ENCODE data around the gene HOXD13. TPM values are rescaled to one million over a fixed set of nuclear protein-coding genes. Genes with fewer than 3 reads are reported as not detected.

Gene HOXD13
- polyA plus RNA-seq, 2 of the 4 experiments (the other 2 are of a cell fraction), result 0.13 to 0.35 TPM

DNA sequence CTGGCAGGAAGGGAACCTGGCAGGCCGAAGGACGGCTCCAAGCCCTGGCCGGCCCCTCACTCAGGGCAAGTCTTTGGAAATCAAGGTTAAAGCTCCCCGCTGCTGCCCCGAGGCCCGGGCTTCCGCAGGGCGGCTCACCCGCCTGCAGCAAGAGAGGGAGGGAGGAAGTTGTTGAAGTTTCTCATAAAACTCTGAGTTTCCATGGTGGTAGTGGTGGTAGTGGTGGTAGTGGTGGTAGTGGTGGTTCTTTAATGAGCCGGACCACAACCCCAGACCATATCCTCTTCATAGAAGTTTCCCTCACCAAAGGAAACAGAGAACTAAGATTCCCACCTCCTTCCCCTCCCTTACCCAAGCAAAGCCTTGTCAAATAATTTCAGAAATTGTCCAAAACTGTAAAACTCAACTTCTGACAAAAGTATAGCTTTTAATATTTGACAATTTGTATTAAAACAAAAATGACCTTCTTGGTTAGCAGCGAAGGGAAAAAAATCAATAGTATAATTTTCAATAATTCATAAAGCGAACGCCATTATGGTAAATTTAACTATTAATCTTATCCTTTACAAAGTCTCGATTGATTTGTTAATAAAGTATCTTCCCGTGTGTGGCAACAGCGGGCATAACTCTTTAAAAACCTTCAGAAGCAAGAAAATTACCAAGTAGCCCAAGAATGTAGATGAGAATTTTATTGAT lies 22.6 kb downstream of the HOXD13 start:
- Histone ChIP-seq H3K4me3 (no peak overlapping the region), H3K4me1 (peaks cover 3% of the 10 kb centered on the region; the same call in 1 of the 3 replicates), H3K9me3 (no peaks in the 10 kb centered on the region), H3K4me2 (no peak overlapping the region; the same call in 1 of the 3 replicates), H3K27ac (no peak overlapping the region)
- ChIA-PET POLR2A (no interaction called here), CTCF (interaction anchor here (0.6 to 3.6 kb wide), 5 partner anchors 12 to 1034 kb away, joined by 3 to 22 read pairs (median 6); no protein-coding TSS in a partner anchor)
- TF ChIP-seq EP300 (IDR thresholded peaks at IDR 0.05), result no peak
- TF ChIP-seq EHF (CRISPR knock-in tag; IDR thresholded peaks at IDR 0.05), result no peak
- no peak for TF ChIP-seq RFX5 (IDR thresholded peaks at IDR 0.05)
- TF ChIP-seq ZFP36 (IDR thresholded peaks at IDR 0.05; ENCODE audit: borderline replicate concordance, partially characterized antibody), result no peak
- no peak for TF ChIP-seq CEBPB (IDR thresholded peaks at IDR 0.05)
- TF ChIP-seq, protein P1, sequence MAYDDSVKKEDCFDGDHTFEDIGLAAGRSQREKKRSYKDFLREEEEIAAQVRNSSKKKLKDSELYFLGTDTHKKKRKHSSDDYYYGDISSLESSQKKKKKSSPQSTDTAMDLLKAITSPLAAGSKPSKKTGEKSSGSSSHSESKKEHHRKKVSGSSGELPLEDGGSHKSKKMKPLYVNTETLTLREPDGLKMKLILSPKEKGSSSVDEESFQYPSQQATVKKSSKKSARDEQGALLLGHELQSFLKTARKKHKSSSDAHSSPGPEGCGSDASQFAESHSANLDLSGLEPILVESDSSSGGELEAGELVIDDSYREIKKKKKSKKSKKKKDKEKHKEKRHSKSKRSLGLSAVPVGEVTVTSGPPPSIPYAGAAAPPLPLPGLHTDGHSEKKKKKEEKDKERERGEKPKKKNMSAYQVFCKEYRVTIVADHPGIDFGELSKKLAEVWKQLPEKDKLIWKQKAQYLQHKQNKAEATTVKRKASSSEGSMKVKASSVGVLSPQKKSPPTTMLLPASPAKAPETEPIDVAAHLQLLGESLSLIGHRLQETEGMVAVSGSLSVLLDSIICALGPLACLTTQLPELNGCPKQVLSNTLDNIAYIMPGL (CRISPR knock-in tag; IDR thresholded peaks at IDR 0.05; ENCODE audit: borderline replicate concordance), result no peak
- no peak for TF ChIP-seq NPAS2 (CRISPR knock-in tag; IDR thresholded peaks at IDR 0.05; ENCODE audit: borderline replicate concordance)
- TF ChIP-seq PHF8 (IDR thresholded peaks at IDR 0.05; ENCODE audit: borderline replicate concordance, low read depth), result no peak
- TF ChIP-seq TP53 (CRISPR knock-in tag; IDR thresholded peaks at IDR 0.05), result no peak
- no peak for TF ChIP-seq HES2 (IDR thresholded peaks at IDR 0.05)
- no peak for TF ChIP-seq CHD2 (IDR thresholded peaks at IDR 0.05; ENCODE audit: low read length, partially characterized antibody)
- TF ChIP-seq, protein P2, sequence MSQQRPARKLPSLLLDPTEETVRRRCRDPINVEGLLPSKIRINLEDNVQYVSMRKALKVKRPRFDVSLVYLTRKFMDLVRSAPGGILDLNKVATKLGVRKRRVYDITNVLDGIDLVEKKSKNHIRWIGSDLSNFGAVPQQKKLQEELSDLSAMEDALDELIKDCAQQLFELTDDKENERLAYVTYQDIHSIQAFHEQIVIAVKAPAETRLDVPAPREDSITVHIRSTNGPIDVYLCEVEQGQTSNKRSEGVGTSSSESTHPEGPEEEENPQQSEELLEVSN (IDR thresholded peaks at IDR 0.05; ENCODE audit: borderline replicate concordance, low read depth), result no peak
- TF ChIP-seq FOXS1 (CRISPR knock-in tag; IDR thresholded peaks at IDR 0.05), result no peak
- TF ChIP-seq HOXB13 (CRISPR knock-in tag; IDR thresholded peaks at IDR 0.05; ENCODE audit: low read depth), result no peak
- no peak for TF ChIP-seq MYC (IDR thresholded peaks at IDR 0.05; ENCODE audit: borderline replicate concordance, low read length)
- no peak for TF ChIP-seq KDM5A (IDR thresholded peaks at IDR 0.05)
- no peak for TF ChIP-seq TFCP2L1 (CRISPR knock-in tag; IDR thresholded peaks at IDR 0.05)
- no peak for TF ChIP-seq MAX (IDR thresholded peaks at IDR 0.05)
- 85% methylated on average over 16 of the region's 16 CpGs for WGBS (ENCODE audit: missing lambda C conversion rate)
- no peak for DNase-seq (ENCODE audit: low read depth in 1 of 2, low spot score in 1 of 2)
- ATAC-seq, result no peak
- no peak for FAIRE-seq

DNA sequence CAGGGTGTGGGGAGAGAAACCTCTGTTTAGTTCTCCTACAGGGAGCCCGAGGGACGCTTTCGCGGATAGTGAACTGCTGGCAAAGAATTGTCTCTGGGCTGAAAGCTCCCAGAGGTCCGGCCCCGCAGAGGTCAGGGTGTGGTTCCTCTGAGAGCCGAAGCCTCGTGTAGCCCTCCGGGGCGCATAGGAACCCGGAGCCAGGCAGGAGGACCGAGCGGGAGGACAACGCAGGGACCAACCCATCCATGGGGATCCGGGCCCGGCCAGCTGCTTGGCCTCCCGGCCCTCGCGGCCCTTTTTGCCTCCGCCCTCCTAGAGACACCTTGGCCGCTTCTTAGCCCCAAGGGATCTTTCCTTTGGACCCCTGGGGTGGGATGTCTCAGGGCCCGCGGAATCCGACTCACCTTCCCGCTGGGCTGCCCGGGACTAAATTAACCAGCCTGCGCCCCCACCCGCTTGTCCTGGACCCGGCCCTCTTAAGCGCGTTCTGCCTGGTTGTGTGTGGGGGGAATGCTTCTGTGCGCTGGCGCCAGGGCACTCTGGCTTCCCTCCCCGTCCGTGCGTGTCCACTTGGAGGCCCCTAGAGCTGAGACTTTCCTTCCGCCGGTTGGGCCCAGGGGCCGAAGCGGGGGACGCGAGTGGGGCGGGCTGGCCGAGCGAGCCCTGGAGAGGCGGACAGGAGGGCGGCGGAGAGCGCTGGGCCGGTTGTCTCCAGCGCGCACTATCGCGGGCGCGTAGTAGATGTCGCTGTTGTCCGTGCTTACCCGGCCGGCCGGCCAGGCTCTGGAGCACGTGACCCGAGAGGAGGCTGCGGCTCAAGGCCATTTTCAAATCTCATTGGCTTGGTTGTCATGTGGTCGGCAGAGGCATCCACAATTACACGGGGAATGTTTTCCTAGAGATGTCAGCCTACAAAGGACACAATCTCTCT lies 23.6 kb downstream of the HOXD13 start, which contains the start of gene HOXD10:
Gene HOXD10 (plus strand): TSS at position 896 of the 931 bp plus-strand sequence. CDS start 56 bp downstream, outside the sequence.
- Histone ChIP-seq H3K9me3 (no peaks in the 10 kb centered on the region), H3K4me1 (peaks cover 3% of the 10 kb centered on the region; the same call in 1 of the 3 replicates), H3K4me3 (peak within 1 kb of the TSS; percentile 44), H3K27ac (peak within 1 kb of the TSS; percentile 66 to 83), H3K4me2 (peak within 1 kb of the TSS; percentile 67)
- ChIA-PET POLR2A (no interaction called here), CTCF (interaction anchor here (1.1 to 3.6 kb wide), 7 partner anchors 11 to 1049 kb away, joined by 3 to 22 read pairs (median 6); no protein-coding TSS in a partner anchor)
- peak; percentile 91 for TF ChIP-seq USF2 (IDR thresholded peaks at IDR 0.05)
- TF ChIP-seq FOXS1 (CRISPR knock-in tag; IDR thresholded peaks at IDR 0.05), result no peak
- TF ChIP-seq RCOR1 (IDR thresholded peaks at IDR 0.05; ENCODE audit: low read depth, low read length), result no peak
- TF ChIP-seq RAD21 (conservative IDR thresholded peaks at IDR 0.05 in 1 of 2, IDR thresholded peaks at IDR 0.05 in 1 of 2), result peak in 1 of 2 experiments; percentile 35; a peak in 1 of 5 replicates
- peak; percentile 41; the same call in 1 of the 2 replicates for TF ChIP-seq POLR2A (IDR thresholded peaks at IDR 0.05; ENCODE audit: low read length)
- TF ChIP-seq MAX (IDR thresholded peaks at IDR 0.05), result peak; percentile 67; the same call in 1 of the 2 replicates
- ATAC-seq (peak; percentile 87 to 93), FAIRE-seq (no peak), DNase-seq (ENCODE audit: low read depth in 1 of 2, low spot score in 1 of 2) (peak; percentile 37 to 84)
- 78% methylated on average over 57 of the region's 66 CpGs for WGBS (ENCODE audit: missing lambda C conversion rate)

All from A549 (cell line).